Umbilical cord (tissue), 2 donors: Measurements from ENCODE around the gene ZYG11A. TPM values are rescaled to one million over a fixed set of nuclear protein-coding genes. Genes with fewer than 3 reads are reported as not detected.
"Not testable (repeated sequence)": the region's sequence is repeated elsewhere in the genome, so short reads cannot be mapped to it uniquely, and the experiment has no call there.

ENCODE experiments used
- DNase-seq: peaks from one replicate; pipeline ENCODE4 v3.0.0-alpha.2; 2015; ENCODE audit warnings: low spot score
- total RNA-seq: library from RNA; depleted of rRNA; stranded (reverse); fragments of >200 nt; gene quantifications from one replicate; pipeline ENCODE4 v1.2.3, GENCODE V29; 2014; ENCODE audit warnings: low replicate concordance; ENCODE audit not compliant: insufficient read depth

The ZYG11A gene
- total RNA-seq = 0.48 TPM

DNA sequence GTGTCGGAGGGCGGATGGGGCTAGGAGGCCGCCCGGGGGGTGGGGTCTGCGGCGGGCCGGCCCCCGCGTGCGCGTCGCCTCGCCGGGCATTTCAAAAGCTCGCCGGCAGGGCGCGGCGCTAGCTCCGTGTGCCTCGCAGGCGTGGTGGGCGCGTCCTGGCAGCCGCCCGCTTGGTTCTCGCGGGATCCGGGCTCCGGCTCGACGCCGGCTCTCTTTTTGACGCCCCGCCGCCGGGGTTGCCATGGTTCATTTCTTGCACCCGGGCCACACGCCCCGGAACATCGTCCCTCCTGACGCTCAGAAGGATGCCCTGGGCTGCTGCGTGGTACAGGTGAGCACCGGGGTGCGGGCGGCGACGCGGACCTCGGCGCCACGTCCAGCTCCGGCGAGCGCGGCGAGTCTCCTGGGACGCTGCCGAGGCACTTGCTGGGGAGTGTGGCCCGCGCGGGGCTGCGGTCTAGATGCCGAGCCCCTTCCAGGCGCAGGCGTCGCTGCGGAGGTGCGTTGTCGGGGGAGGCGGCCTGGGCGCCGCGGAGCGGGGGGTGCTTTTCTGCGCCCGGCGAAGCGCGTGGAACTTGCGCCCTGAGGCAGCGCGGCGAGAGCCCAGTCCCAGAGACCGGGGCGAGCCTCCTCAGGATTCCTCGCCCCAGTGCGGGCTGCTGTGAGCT, at the start of gene ZYG11A:
ZYG11A (plus strand) TSS at position 118 of the 668 bp plus-strand sequence; CDS start at position 242, 124 bp downstream.
- peak; percentile 47 for DNase-seq

DNA sequence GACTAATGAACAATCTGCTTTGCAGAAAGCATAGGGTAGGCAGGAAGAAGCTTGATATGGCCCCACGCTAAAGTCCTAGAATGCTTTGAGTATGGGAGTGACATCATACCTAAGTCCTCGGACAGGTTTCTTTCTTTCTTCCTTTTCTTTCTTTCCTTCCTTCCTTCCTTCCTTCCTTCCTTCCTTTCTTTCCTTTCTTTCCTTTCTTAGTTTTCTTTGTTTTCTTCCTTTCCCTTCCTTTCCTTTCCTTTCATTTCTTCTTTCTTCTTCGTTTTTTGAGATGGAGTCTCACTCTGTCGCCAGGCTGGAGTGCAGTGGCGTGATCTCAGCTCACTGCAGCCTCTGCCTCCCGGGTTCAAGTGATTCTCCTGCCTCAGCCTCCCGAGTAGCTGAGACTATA, 48.8 kb upstream of the ZYG11A start:
- not testable (repeated sequence) for DNase-seq

DNA sequence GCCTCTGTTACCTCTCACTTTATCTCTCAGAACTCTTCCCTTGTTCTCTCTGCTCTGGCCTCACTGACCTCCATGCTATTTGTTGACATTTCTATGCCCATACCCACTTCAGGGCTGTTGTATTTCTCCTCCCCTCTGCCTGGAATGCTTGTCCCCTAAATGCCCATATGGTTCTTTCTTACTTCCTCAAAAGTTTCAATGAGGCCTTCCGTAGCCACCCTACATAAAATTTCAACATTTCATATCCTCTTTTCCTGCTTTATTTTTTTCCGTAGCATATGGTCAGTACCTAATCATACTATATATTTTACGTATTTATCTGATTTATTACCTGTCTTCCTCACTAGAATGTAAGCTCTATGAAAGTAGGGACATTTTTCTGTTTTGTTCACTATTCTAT, 47.1 kb upstream of the ZYG11A start:
- no peak for DNase-seq

DNA sequence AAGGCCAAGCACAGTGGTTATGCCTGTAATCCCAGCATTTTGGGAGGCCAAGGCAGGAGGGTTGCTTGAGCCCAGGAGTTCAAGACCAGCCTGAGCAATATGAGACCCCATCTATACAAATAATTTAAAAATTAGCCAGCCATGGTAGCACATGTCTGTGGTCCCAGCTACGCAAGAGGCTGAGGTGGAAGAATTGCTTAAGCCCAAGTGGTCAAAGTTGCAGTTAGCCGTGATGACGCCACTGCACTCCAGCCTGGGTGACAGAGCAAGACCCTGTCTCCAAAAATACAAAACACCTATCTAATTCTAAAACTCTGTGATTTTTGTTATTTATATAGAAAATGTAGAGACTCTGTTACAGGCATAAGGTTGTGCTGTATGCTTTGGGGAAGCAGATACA, 44.2 kb upstream of the ZYG11A start:
- no peak for DNase-seq

DNA sequence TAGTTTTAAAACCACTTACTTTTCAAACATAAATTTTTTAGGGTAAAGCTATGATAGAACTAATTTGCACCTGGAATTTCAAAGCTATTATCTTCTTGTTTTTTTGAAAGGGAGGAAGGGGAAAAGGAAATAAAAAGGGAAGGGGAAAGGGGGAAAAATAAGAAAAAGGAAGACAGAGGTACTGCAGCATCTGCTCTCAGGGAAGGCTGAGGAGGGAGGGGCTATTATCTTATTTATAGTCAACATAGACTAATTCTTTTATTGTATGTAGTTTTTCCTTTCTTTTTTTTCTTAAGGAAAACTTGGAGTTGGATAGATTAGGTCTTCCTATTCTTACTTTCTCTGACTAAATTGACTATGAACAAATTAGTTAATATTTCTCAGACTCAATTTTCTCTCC, 41.5 kb upstream of the ZYG11A start:
- DNase-seq = no peak

DNA sequence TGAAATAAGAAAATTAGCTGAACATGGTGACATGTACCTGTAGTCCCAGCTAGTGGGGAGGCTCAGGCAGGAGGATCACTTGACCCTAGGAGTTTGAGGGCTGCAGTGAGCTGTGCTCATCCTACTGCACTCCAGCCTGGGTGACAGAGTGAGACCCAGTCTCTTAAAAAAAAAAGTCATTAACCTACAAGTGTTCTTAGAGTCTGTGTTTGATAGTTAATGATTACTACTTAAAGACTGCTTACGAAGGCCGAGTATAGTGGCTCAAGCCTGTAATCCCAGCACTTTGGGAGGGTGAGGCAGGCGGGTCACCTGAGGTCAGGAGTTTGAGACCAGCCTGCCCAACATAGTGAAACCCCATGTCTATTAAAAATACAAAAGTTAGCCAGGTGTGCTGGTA, 38.5 kb upstream of the ZYG11A start:
- DNase-seq = not testable (repeated sequence)

DNA sequence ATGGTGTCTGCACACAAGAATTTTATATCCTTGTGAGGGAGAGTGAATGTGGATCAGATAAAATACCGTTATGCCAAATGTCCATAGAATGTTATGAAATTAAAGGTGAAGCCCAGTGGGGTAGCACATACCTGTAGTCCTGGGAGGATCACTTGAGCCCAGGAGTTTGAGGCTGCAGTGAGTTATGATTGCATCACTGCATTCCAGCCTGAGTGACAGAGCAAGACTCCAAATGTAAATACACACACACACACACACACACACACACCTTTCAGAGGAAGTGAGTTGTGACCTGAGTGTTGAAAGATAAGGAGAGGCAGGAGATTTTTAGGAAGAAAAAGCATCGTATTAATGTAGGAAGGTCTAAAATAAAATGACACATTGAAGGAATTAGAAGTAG, 28.1 kb upstream of the ZYG11A start:
- no peak for DNase-seq

DNA sequence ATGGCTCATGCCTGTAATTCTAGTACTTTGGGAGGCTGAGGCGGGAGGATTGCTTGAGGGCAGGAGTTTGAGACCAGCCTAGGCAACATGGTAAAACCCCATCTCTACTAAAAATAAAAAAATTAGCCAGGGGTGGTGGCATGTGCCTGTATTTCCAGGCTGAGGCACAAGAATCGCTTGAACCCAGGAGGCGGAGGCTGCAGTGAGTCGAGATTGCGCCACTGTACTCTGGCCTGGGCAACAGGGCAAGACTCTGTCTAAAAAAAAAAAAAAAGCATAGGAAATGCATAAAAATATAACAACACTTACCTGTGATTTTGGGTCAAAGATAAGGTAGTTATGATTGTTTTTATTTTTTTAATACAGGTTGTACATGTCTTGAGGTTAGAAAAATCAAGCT, 21.7 kb upstream of the ZYG11A start:
- DNase-seq = not testable (repeated sequence)

DNA sequence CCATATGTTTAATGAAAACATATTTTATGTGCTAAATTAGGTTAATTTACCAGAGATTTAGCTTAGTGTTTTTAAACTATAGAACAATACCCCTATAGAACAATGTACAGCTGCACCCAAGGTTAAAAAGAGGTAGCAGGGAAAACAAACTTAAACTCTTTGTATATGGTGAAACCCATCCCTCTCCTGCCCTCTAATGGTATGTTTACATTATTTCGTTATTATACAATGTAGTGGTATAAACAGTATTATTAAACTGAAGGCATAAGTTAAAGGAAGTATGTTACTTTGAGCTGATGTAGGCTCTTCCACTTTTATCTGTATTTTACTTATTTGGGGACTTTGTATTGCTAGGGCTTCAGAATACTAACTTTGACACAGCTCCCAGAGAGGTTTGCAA, 16.7 kb upstream of the ZYG11A start:
- DNase-seq = no peak

DNA sequence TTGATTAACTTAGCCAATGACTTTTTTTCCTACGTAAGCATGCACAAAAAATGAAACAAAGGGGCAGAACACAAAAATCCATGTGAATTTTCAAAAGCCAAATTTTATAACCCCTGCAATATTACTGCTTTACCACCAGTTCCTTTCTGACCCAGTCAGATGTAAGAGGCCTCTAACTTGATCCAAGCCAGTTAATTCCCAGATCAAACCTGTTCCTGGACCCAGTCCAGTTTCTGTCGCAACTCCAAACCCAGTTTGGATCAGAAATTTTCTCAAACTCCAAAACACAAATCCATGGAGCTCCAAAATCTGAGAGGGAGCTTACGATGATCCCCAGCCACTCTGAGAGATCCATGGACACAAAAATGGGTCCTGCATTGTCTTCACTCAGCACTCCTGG, 7.8 kb upstream of the ZYG11A start:
- DNase-seq = no peak

DNA sequence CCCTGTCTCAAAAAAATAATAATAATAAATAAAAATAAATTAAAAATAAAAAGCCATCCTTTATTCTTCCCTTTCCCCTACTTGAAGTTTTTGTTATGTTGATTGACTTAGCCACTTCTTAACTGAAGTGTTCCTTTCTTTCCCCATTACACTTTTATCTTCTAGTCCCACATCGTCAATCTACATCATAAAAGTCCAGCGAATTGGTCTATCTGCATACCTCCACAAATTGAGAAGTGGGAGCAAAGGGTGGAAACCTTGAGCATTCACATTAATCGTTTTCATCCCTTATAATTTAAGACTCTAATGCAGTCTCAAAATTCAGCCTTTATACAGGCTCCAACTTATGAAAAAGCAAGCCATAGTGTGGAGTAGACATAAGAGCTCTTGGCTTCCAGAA, 6.5 kb upstream of the ZYG11A start:
- DNase-seq = no peak

DNA sequence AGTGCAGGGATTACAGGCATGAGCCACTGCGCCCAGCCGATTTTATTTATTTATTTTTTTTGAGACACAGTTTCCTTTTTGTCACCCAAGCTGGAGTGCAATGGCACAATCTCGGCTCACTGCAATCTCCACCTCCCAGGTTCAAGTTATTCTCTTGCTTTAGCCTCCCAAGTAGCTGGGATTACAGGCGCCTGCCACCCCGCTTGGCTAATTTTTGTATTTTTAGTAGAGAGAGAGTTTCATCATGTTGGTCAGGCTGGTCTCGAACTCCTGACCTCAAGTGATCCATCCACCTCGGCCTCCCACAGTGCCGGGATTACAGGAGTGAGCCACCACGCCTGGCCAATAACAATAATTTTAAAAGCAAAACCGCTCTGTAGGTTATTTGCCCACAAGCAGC, 3.4 kb upstream of the ZYG11A start:
- DNase-seq = not testable (repeated sequence)

DNA sequence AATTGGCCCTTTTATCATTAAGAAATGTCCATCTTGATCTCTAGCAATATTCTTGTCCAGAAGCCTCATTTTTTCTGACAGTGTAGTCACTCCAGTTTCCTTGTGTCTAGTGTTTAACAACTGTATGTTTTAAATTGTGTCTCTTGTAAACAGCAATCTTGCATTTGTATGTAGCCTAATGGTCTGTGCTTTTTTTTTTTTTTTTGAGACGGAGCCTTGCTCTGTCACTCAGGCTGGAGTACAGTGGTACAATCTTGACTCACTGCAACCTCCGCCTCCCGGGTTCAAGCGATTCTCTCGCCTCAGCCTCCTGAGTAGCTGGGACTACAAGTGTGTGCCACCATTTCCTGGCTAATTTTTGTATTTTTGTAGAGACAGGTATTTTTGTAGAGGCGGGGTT, 2.6 kb downstream of the ZYG11A start:
- DNase-seq = not testable (repeated sequence)

DNA sequence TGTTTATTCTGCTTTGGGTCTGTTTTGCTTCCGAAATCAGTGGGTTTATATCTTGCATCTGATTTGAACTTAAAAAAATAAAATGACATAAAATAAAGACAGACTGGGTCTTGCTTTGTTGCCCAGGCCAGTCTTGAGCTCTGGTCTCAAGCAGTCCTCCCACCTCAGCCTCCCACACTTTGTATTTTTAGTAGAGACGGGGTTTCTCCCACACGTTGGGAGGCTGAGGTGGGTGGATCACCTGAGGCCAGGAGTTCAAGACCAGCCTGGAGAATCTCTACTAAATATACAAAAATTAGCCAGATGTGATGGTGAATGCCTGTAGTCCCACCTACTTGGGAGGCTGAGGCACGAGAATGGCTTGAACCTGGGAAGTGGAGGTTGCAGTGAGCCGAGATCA, 5.9 kb downstream of the ZYG11A start:
- DNase-seq = no peak

DNA sequence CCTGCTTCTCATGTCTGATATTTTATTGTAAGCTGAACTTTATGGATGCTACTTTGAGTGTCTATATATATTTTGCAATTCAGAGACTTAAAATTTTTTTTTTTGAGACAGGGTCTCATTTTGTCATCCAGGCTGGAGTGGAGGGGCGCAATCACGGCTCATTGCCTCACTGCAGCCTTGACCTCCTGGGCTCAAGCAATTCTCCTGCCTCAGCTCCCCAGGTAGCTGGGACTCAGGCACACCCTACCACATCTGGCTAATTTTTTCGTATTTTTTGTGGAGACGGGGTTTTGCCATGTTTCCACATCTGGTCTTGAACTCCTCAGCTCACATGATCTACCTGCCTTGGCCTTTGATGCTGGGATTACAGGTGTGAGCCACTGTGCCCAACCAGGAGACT, 8.4 kb downstream of the ZYG11A start:
- no peak for DNase-seq

DNA sequence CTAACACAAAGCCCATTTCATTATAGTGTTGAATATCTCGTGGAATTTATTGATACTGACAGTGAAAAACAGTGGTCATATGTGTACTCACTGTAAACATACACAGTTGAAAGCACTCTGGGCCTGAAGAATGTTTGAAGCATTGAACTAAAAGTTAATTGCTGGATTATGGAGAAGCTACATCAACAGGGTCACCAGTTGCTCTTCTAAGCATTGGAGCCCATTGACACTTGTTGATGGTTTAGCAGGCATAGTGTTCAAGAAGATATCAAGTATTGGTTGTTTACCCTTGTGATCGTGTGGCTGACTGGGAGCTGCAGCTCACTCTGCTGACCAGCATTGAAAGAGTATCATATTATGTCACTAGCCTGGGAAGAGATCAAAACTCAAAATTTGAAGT, 10.3 kb downstream of the ZYG11A start:
- DNase-seq = no peak

DNA sequence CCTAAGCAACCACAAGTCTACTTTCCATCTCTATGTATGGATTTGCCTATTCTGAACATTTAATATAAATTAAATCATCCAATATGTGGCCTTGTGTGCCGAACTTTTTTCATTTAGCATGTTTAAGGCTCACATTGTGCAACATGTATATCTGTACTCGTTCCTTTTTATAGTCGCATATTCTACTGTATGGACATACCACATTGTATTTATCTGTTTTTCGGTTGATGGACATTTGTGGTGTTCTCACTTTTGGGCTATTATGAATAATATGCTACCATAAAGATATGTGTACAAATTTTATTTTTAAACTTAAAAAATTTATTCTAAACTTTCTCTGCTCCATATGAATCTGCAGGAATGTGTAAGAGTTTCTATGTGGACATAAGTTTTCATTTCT, 13.0 kb downstream of the ZYG11A start:
- no peak for DNase-seq

DNA sequence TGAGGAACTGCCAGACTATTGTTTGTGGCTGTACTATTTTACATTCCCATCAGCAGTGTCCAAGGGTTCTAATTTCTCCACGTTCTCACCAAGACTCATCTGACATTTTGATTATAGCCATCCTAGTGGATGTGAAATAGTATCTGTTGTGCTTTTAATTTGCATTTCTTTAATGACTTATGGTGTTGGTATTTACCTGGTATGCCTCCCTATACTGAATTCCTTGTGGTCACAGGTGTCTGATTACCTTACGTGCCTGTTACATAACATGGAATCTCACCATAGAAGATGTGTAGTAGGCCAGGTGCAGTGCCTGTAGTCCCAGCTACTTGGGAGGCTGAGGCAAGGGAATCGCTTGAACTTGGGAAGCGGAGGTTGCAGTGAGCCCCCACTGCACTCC, 13.5 kb downstream of the ZYG11A start:
- no peak for DNase-seq

DNA sequence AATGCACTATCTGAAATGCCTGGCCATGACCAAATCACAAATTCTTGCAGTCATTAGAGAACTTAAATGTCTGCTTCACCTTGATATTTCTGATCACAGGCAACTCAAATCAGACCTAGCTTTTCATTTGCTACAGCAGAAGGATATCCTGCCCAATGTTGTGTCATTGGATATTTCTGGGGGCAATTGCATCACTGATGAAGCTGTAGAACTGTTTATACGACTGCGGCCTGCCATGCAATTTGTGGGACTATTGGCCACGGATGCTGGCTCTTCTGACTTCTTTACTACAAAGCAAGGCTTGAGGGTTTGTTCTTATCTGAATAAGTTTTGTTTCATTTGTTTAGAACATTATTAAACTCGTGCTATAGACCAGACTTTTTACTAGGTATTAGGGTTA, 14.9 kb downstream of the ZYG11A start:
- DNase-seq = no peak

DNA sequence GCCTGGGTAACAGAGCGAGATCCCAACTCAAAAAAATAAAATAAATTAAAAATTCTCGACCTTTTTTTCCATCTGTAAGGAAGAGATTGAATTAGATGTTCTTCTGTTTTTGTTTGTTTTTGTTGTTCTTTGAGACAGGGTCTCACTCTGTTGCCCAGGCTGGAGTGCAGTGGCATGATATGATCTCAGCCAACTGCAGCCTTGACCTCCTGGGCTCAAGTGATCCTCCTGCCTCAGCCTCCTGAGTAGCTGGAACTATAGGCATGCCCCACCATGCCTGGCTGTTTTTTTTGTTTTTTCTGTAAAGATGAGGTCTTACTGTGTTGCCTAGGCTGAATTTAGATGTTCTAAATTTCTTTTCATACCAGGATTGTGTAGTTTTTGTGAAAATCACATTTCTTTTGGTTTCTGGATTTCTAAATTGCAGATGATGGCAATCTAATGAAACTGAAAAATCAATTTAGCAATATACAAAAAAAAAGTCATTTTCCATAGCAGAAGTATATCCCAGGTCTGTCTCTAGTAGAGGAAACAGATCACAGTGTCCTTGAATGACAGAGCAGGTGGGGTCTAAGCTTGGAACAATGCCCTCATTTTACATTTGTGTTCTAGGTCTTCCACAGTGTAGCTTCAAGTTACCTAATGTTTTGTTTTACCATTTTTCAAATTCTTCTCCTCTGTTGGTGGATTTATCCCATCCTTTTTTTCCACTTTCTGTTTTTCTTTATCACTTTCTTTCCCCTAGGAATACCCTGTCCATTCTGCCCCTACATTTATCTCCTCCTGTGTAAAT, 20.3 kb downstream of the ZYG11A start:
- DNase-seq = no peak

DNA sequence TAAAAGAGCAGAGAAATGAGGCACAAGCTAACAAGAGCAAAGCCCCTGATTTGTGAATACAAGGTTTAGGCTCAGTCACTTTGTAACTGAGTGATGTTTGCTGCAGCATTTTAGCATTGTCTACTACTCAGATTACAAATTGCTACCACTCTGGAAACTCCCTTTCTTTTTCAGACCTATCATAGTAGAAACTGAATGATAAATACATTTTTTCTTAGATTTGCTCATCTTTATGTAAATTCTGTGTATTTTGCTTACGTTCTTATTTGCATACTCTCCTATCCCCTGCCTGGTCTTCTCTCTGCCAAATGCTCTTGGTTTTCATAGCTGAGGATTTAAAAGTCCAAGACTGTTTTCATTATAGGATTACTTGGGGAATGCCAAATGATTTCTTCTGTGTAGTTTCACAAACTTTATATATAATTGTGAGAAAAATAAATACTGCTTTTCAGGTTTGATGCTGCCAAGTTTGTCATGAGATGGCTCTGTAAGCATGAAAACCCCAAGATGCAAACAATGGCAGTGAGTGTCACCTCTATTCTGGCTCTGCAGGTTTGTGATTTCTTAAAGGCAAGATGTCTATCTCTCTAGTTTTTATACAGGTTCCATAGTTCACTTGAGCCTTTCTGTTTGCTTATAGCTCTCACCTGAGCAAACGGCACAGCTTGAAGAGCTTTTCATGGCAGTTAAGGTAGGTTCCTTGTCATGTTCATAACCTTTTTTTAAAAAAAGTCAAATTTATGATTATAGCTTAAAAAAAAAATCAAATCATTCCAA, 24.7 kb downstream of the ZYG11A start:
- peak; percentile 64 for DNase-seq

DNA sequence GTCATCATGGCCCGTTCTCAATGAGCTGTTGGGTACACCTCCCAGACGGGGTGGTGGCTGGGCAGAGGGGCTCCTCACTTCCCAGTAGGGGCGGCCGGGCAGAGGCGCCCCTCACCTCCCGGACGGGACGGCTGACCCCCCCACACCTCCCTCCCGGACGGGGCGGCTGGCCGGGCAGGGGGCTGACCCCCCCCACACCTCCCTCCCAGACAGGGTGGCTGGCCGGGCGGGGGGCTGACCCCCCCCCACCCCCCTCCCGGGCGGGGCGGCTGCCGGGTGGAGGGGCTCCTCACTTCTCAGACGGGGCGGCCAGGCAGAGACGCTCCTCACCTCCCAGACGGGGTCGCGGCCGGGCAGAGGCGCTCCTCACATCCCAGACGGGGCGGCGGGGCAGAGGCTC, 27.2 kb downstream of the ZYG11A start:
- DNase-seq = not testable (repeated sequence)
